H9 (cell line): ENCODE results near the gene MDFI. TPM values are rescaled to one million over a fixed set of nuclear protein-coding genes. Genes with fewer than 3 reads are reported as not detected.
A peak's percentile ranks its signal among the peaks of the same experiment; 100 is the strongest.

Experiments used
- DNase-seq: peaks from one replicate; pipeline ENCODE4 v3.0.0-alpha.2; 2017
- H2AFZ ChIP-seq: one replicate; pipeline ENCODE4 v1.6.1; 2013; ENCODE audit warnings: mild to moderate bottlenecking, low read length, control low read depth, moderate library complexity
- H2AK5ac ChIP-seq: 2 replicates; pipeline ENCODE4 v1.6.1; 2013; ENCODE audit warnings: low read length, control low read depth, mixed read lengths; ENCODE audit not compliant: insufficient read length
- H2BK120ac ChIP-seq: one replicate; pipeline ENCODE4 v1.6.1; 2013; ENCODE audit warnings: low read depth, mild to moderate bottlenecking, low read length, control low read depth, inconsistent platforms; ENCODE audit not compliant: poor library complexity, severe bottlenecking
- H2BK12ac ChIP-seq: 2 replicates; pipeline ENCODE4 v1.6.1; 2013; ENCODE audit warnings: low read length, control low read depth, mixed read lengths, low read depth; ENCODE audit not compliant: insufficient read length
- H2BK15ac ChIP-seq: 2 replicates; pipeline ENCODE4 v1.6.1; 2013; ENCODE audit warnings: low read depth, low read length, control low read depth
- H2BK20ac ChIP-seq: one replicate; pipeline ENCODE4 v1.6.1; 2013; ENCODE audit warnings: low read depth, mild to moderate bottlenecking, low read length, control low read depth, inconsistent platforms; ENCODE audit not compliant: poor library complexity, severe bottlenecking
- H2BK5ac ChIP-seq: 2 replicates; pipeline ENCODE4 v1.6.1; 2013; ENCODE audit warnings: low read length, control low read depth, mixed read lengths; ENCODE audit not compliant: insufficient read length
- H3K14ac ChIP-seq: 2 replicates; pipeline ENCODE4 v1.6.1; 2013; ENCODE audit warnings: low read length, control low read depth; ENCODE audit not compliant: insufficient read depth
- H3K18ac ChIP-seq: 2 replicates; pipeline ENCODE4 v1.6.1; 2013; ENCODE audit warnings: low read depth, mild to moderate bottlenecking, mixed read lengths, low read length, control low read depth; ENCODE audit not compliant: insufficient read length
- H3K23ac ChIP-seq: 2 replicates; pipeline ENCODE4 v1.6.1; 2013; ENCODE audit warnings: low read length, control low read depth, mixed read lengths, low read depth; ENCODE audit not compliant: insufficient read length
- H3K23me2 ChIP-seq: 2 replicates; pipeline ENCODE4 v1.6.1; 2013; ENCODE audit warnings: low read depth, mild to moderate bottlenecking, mixed read lengths, low read length, control low read depth; ENCODE audit not compliant: insufficient read length, poor library complexity, severe bottlenecking
- H3K27ac ChIP-seq: 2 replicates; pipeline ENCODE4 v1.5.1; 2013; ENCODE audit warnings: low read length, control low read depth, mixed read lengths, low read depth; ENCODE audit not compliant: insufficient read length
- H3K27me3 ChIP-seq: 2 replicates; pipeline ENCODE4 v1.6.1; 2013; ENCODE audit warnings: low read length, control low read depth, inconsistent platforms; ENCODE audit not compliant: insufficient read depth
- H3K4ac ChIP-seq: 2 replicates; pipeline ENCODE4 v1.6.1; 2013; ENCODE audit warnings: low read depth, mild to moderate bottlenecking, control low read depth, inconsistent platforms, low read length, moderate library complexity
- H3K4me1 ChIP-seq: 2 replicates; pipeline ENCODE4 v1.6.1; 2013; ENCODE audit warnings: low read length, control low read depth, inconsistent platforms; ENCODE audit not compliant: insufficient read depth
- H3K4me2 ChIP-seq: 2 replicates; pipeline ENCODE4 v1.6.1; 2013; ENCODE audit warnings: low read length, control low read depth, mixed read lengths; ENCODE audit not compliant: insufficient read length, insufficient read depth
- H3K56ac ChIP-seq: 2 replicates; pipeline ENCODE4 v1.6.1; 2013; ENCODE audit warnings: low read depth, mild to moderate bottlenecking, mixed read lengths, low read length, control low read depth; ENCODE audit not compliant: insufficient read length
- H3K79me1 ChIP-seq: 2 replicates; pipeline ENCODE4 v1.6.1; 2013; ENCODE audit warnings: low read depth, mild to moderate bottlenecking, moderate library complexity, low read length, control low read depth, inconsistent platforms; ENCODE audit not compliant: insufficient read depth, poor library complexity, severe bottlenecking
- H3K79me2 ChIP-seq: 2 replicates; pipeline ENCODE4 v1.6.1; 2013; ENCODE audit warnings: low read length, control low read depth, inconsistent platforms; ENCODE audit not compliant: insufficient read depth
- H3K9ac ChIP-seq: 2 replicates; pipeline ENCODE4 v1.6.1; 2013; ENCODE audit warnings: low read length, control low read depth, mixed read lengths; ENCODE audit not compliant: insufficient read length; ENCODE audit errors: extremely low read depth
- H3K9me3 ChIP-seq: one replicate; pipeline ENCODE4 v1.6.1; 2013; ENCODE audit warnings: low read depth, low read length, inconsistent platforms; ENCODE audit not compliant: control insufficient read depth
- H3T11ph ChIP-seq: one replicate; pipeline ENCODE4 v1.6.1; 2013; ENCODE audit warnings: mild to moderate bottlenecking, low read length, control low read depth, inconsistent platforms
- H4K20me1 ChIP-seq: one replicate; pipeline ENCODE4 v1.6.1; 2013; ENCODE audit not compliant: control insufficient read depth, insufficient read length, insufficient read depth
- H4K5ac ChIP-seq: 2 replicates; pipeline ENCODE4 v1.6.1; 2013; ENCODE audit warnings: low read depth, mild to moderate bottlenecking, mixed read lengths, low read length, control low read depth; ENCODE audit not compliant: insufficient read length
- H4K8ac ChIP-seq: replicated peaks from 2 replicates; pipeline ENCODE4 v1.6.1; 2013; ENCODE audit warnings: low read length, control low read depth, mixed read lengths, low read depth; ENCODE audit not compliant: insufficient read length
- H4K91ac ChIP-seq: 2 replicates; pipeline ENCODE4 v1.6.1; 2013; ENCODE audit warnings: low read depth, mild to moderate bottlenecking, moderate library complexity, mixed read lengths, low read length, control low read depth; ENCODE audit not compliant: insufficient read length
- H3K27ac Mint-ChIP-seq, 3 experiments: 2 replicates in 2 of 3; 3 replicates in 1 of 3; pipeline ENCODE4 v1.8.0; 2020 to 2021; ENCODE audit warnings: mixed read lengths in 3 of 3, mild to moderate bottlenecking in 1 of 3, moderate library complexity in 1 of 3
- H3K27me3 Mint-ChIP-seq: 2 replicates; pipeline ENCODE4 v1.8.0; 2021; ENCODE audit warnings: low read depth, mild to moderate bottlenecking, moderate library complexity, mixed read lengths
- H3K36me3 Mint-ChIP-seq, 3 experiments: 2 replicates in 2 of 3; 3 replicates in 1 of 3; pipeline ENCODE4 v1.8.0; 2020 to 2021; ENCODE audit warnings: low read depth in 3 of 3, mixed read lengths in 3 of 3; ENCODE audit not compliant: insufficient read depth in 1 of 3
- H3K4me1 Mint-ChIP-seq, 2 experiments: 2 replicates each; pipeline ENCODE4 v1.8.0; 2020; ENCODE audit warnings: mixed read lengths in 2 of 2
- H3K4me3 Mint-ChIP-seq, 2 experiments: 2 replicates in 1 of 2; 3 replicates in 1 of 2; pipeline ENCODE4 v1.8.0; 2020 to 2021; ENCODE audit warnings: mild to moderate bottlenecking in 2 of 2, mixed read lengths in 2 of 2, moderate library complexity in 1 of 2
- H3K9me3 Mint-ChIP-seq, 2 experiments: 2 replicates in 1 of 2; 3 replicates in 1 of 2; pipeline ENCODE4 v1.8.0; 2020; ENCODE audit warnings: mild to moderate bottlenecking in 2 of 2, mixed read lengths in 2 of 2, moderate library complexity in 1 of 2
- CTCF ChIP-seq: fragments of 200-600 bp; sonication (generic); conservative IDR thresholded peaks from 3 replicates; pipeline ENCODE4 v1.8.0; 2021; ENCODE audit warnings: antibody characterized with exemption, mild to moderate bottlenecking
- WGBS: extraction: QIAGEN DNeasy Blood & Tissue Kit; methylation state at CpG from one replicate; pipeline ENCODE4 v1.1.7; 2013; ENCODE audit warnings: missing lambda C conversion rate, low lambda C conversion rate, mixed read lengths; ENCODE audit not compliant: insufficient read length; ENCODE audit errors: extremely low coverage; 5-methylcytosine and 5-hydroxymethylcytosine counted together
- total RNA-seq: library from RNA; stranded (reverse); gene quantifications from 2 replicates; pipeline ENCODE4 v1.2.1, GENCODE V29; 2021

Gene MDFI
- total RNA-seq, 1 experiment from 2014 or later: 45.0 TPM

- Histone ChIP-seq H2AFZ (no peak overlapping the region), H2BK12ac (no peak overlapping the region), H3K18ac (no peak overlapping the region), H4K91ac (no peak overlapping the region), H3K79me2 (no peaks in the 10 kb centered on the region; the same call in 1 of the 2 replicates), H4K8ac (no peak overlapping the region), H3K27me3 (peaks cover 3% of the 10 kb centered on the region; the same call in 1 of the 2 replicates), H3K23ac (no peak overlapping the region), H2BK20ac (no peak overlapping the region), H2BK5ac (no peak overlapping the region), H3K23me2 (peaks cover 18% of the 10 kb centered on the region), H3K14ac (no peak overlapping the region), H3K9me3 (no peaks in the 10 kb centered on the region), H4K20me1 (no peaks in the 10 kb centered on the region), H3T11ph (no peak overlapping the region), H3K4ac (no peak overlapping the region), H3K27ac (no peak overlapping the region), H3K56ac (no peak overlapping the region), H2AK5ac (no peak overlapping the region), H2BK15ac (no peak overlapping the region), H2BK120ac (no peak overlapping the region), H3K4me2 (peak overlapping the region; percentile 70), H4K5ac (no peak overlapping the region), H3K79me1 (no peaks in the 10 kb centered on the region), H3K9ac (no peak overlapping the region), H3K4me1 (peaks cover 9% of the 10 kb centered on the region; the same call in 1 of the 2 replicates)
- H3K27ac Mint-ChIP-seq: no peak overlapping the region
- H3K4me1 Mint-ChIP-seq: peaks cover 61 to 62% of the 10 kb centered on the region in 2 experiments
- peaks cover 55% of the 10 kb centered on the region for H3K27me3 Mint-ChIP-seq
- H3K36me3 Mint-ChIP-seq: peaks cover 12 to 18% (median 16%) of the 10 kb centered on the region in 3 experiments
- TF ChIP-seq CTCF: no peak
- no CpG with 5 or more reads among the region's 7 CpGs for WGBS
- DNase-seq: no peak
- no peaks in the 10 kb centered on the region; a peak in 1 of 5 replicates for H3K9me3 Mint-ChIP-seq
- peak overlapping the region; percentile 81 to 90; a peak in 4 of 5 replicates for H3K4me3 Mint-ChIP-seq
These were observed 2.2 kb downstream of the MDFI start for GRCh38 chr6:41640426-41640825.
